ENCODE data around the gene OXSR1. TPM values are rescaled to one million over a fixed set of nuclear protein-coding genes. Genes with fewer than 3 reads are reported as not detected.

OXSR1 gene
- polyA plus RNA-seq, 2 of the 4 experiments (the other 2 are of a cell fraction): 30.2 to 44.0 TPM

DNA sequence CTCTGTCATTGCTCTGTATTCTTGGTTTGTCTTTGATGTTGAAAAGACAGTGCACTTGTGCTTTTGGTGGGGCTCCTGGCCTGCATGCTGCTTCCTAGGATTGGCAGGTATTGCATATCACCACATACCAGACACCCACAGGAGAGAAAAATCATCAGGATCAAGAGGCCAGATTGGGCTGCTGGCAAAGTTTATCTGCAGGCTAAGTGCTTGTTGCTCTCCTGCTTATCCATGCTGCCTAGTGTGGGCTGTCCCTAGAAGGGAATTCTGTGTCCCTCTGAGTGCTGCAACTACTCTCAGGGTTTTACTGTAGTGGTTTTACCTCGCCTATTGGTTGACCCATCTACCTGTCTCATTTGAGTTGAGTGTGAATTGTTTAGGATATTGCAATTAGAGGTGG lies 99.4 kb downstream of the OXSR1 start:
- ChIA-PET POLR2A (no interaction called here), CTCF (no interaction called here)
- Histone ChIP-seq H3K27ac (no peak overlapping the region), H3K4me1 (no peaks in the 10 kb centered on the region), H3K4me3 (no peak overlapping the region), H3K4me2 (no peak overlapping the region), H3K9me3 (no peaks in the 10 kb centered on the region)
- 24% methylated on average over 1 of the region's 1 CpG for WGBS (ENCODE audit: missing lambda C conversion rate)
- TF ChIP-seq ESRRA (IDR thresholded peaks at IDR 0.05; ENCODE audit: borderline replicate concordance, low read length): no peak
- no peak for ATAC-seq
- DNase-seq (ENCODE audit: low read depth in 1 of 2, low spot score in 1 of 2): no peak
- no peak for FAIRE-seq

GRCh38 chr3:38265604-38266307 lies 100.4 kb downstream of the OXSR1 start, which contains the start of gene SLC22A13:
SLC22A13 (plus strand) TSS chr3:38265812; CDS start chr3:38265861, 49 bp downstream.
- WGBS (ENCODE audit: missing lambda C conversion rate): 80% methylated on average over 9 of the region's 9 CpGs
- H3K27ac ChIP-seq: no peak within 1 kb of the TSS
- POLR2A ChIA-PET: no interaction called here

GRCh38 chr3:38266810-38267209 lies 101.5 kb downstream of the OXSR1 start:
- no peak overlapping the region for H3K4me3 ChIP-seq
- 36% methylated on average over 1 of the region's 1 CpG for WGBS (ENCODE audit: missing lambda C conversion rate)
- H3K27ac ChIP-seq: no peak overlapping the region
- DNase-seq (ENCODE audit: low read depth in 1 of 2, low spot score in 1 of 2) (no peak), ATAC-seq (no peak), FAIRE-seq (no peak)
- no peaks in the 10 kb centered on the region for H3K4me1 ChIP-seq
- ChIA-PET CTCF (no interaction called here), POLR2A (interaction anchor here (0.6 kb wide), 1 partner anchor 57 kb away, joined by 3 read pairs; no protein-coding TSS in a partner anchor)
- no peaks in the 10 kb centered on the region for H3K9me3 ChIP-seq
- no peak overlapping the region for H3K4me2 ChIP-seq
- TF ChIP-seq RAD21 (conservative IDR thresholded peaks at IDR 0.05 in 1 of 2, IDR thresholded peaks at IDR 0.05 in 1 of 2) (no peak), CBX2 (IDR thresholded peaks at IDR 0.05; ENCODE audit: borderline replicate concordance, low read depth) (no peak), RFX5 (IDR thresholded peaks at IDR 0.05) (no peak), RCOR1 (IDR thresholded peaks at IDR 0.05; ENCODE audit: low read depth, low read length) (no peak), POLR2AphosphoS2 (conservative IDR thresholded peaks at IDR 0.05; ENCODE audit: low read length) (no peak), SMC3 (IDR thresholded peaks at IDR 0.05) (no peak)
- TF ChIP-seq, protein P1, sequence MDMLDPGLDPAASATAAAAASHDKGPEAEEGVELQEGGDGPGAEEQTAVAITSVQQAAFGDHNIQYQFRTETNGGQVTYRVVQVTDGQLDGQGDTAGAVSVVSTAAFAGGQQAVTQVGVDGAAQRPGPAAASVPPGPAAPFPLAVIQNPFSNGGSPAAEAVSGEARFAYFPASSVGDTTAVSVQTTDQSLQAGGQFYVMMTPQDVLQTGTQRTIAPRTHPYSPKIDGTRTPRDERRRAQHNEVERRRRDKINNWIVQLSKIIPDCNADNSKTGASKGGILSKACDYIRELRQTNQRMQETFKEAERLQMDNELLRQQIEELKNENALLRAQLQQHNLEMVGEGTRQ (IDR thresholded peaks at IDR 0.05): no peak

More at GRCh38 chr3:38265604-38266307, 100.4 kb downstream of the OXSR1 start, which contains the start of gene SLC22A13:
- ATAC-seq (peak in 1 of 2 experiments; percentile 39; a peak in 2 of 6 replicates), FAIRE-seq (no peak), DNase-seq (ENCODE audit: low read depth in 1 of 2, low spot score in 1 of 2) (no peak)
- H3K4me2 ChIP-seq: no peak within 1 kb of the TSS
- no peaks in the 10 kb centered on the region for H3K4me1 ChIP-seq
- no peak within 1 kb of the TSS for H3K4me3 ChIP-seq
- H3K9me3 ChIP-seq: no peaks in the 10 kb centered on the region
- TF ChIP-seq, protein P2, sequence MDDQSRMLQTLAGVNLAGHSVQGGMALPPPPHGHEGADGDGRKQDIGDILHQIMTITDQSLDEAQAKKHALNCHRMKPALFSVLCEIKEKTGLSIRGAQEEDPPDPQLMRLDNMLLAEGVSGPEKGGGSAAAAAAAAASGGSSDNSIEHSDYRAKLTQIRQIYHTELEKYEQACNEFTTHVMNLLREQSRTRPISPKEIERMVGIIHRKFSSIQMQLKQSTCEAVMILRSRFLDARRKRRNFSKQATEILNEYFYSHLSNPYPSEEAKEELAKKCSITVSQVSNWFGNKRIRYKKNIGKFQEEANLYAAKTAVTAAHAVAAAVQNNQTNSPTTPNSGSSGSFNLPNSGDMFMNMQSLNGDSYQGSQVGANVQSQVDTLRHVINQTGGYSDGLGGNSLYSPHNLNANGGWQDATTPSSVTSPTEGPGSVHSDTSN (IDR thresholded peaks at IDR 0.05): no peak
- TF ChIP-seq JUNB (IDR thresholded peaks at IDR 0.05) (no peak), GATA3 (IDR thresholded peaks at IDR 0.05; ENCODE audit: borderline replicate concordance) (no peak), POLR2AphosphoS2 (conservative IDR thresholded peaks at IDR 0.05; ENCODE audit: low read length) (no peak), FOSB (CRISPR knock-in tag; IDR thresholded peaks at IDR 0.05) (no peak), MAFK (IDR thresholded peaks at IDR 0.05; ENCODE audit: partially characterized antibody) (no peak), RNF2 (IDR thresholded peaks at IDR 0.05; ENCODE audit: borderline replicate concordance, low read depth) (no peak)
- TF ChIP-seq, protein P3, sequence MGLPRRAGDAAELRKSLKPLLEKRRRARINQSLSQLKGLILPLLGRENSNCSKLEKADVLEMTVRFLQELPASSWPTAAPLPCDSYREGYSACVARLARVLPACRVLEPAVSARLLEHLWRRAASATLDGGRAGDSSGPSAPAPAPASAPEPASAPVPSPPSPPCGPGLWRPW (IDR thresholded peaks at IDR 0.05): no peak
- CTCF ChIA-PET: interaction anchor here (0.6 kb wide), 1 partner anchor 45 kb away, joined by 3 read pairs; no protein-coding TSS in a partner anchor

DNA sequence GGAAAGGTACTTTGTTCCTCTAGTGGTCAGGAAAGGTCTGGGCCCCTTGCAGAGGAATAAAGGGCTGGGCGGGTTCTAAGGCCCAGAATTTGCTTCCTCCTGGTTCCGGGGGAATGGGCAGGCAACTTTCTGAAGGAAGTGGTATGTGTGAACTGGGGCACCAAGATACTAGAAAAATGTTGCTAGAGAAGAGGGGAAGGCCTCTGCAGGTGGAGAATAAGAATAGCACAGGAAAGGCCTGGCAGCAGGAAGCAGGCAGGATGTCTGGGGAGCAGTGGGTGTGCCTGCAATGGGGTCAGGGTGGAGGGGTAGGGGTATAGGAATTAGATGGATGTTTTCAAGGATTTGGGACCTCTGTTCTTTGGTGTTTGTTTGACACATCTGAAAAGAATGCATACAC lies 102.3 kb downstream of the OXSR1 start:
- CTCF ChIA-PET: no interaction called here
- no peak for DNase-seq (ENCODE audit: low read depth in 1 of 2, low spot score in 1 of 2)
- Histone ChIP-seq H3K4me2 (no peak overlapping the region), H3K9me3 (no peaks in the 10 kb centered on the region), H3K4me3 (no peak overlapping the region), H3K27ac (no peak overlapping the region), H3K4me1 (no peaks in the 10 kb centered on the region)
- POLR2A ChIA-PET: no interaction called here
- 94% methylated on average over 2 of the region's 2 CpGs for WGBS (ENCODE audit: missing lambda C conversion rate)
- no peak for FAIRE-seq
- ATAC-seq: no peak
- TF ChIP-seq CHD2 (IDR thresholded peaks at IDR 0.05; ENCODE audit: low read length, partially characterized antibody) (no peak), MAZ (IDR thresholded peaks at IDR 0.05; ENCODE audit: borderline replicate concordance, low read depth, low read length) (no peak), KDM5A (IDR thresholded peaks at IDR 0.05) (no peak), RARB (CRISPR knock-in tag; IDR thresholded peaks at IDR 0.05) (no peak), ESRRA (IDR thresholded peaks at IDR 0.05; ENCODE audit: borderline replicate concordance, low read length) (no peak), CEBPB (IDR thresholded peaks at IDR 0.05) (no peak), TP53 (CRISPR knock-in tag; IDR thresholded peaks at IDR 0.05) (no peak), RCOR1 (IDR thresholded peaks at IDR 0.05; ENCODE audit: low read depth, low read length) (no peak), POLR2AphosphoS2 (conservative IDR thresholded peaks at IDR 0.05; ENCODE audit: low read length) (no peak), ZFP36 (IDR thresholded peaks at IDR 0.05; ENCODE audit: borderline replicate concordance, partially characterized antibody) (no peak), BHLHE40 (IDR thresholded peaks at IDR 0.05; ENCODE audit: low read depth, low read length) (no peak), CHD4 (IDR thresholded peaks at IDR 0.05; ENCODE audit: borderline replicate concordance) (no peak)
- TF ChIP-seq, protein P4, sequence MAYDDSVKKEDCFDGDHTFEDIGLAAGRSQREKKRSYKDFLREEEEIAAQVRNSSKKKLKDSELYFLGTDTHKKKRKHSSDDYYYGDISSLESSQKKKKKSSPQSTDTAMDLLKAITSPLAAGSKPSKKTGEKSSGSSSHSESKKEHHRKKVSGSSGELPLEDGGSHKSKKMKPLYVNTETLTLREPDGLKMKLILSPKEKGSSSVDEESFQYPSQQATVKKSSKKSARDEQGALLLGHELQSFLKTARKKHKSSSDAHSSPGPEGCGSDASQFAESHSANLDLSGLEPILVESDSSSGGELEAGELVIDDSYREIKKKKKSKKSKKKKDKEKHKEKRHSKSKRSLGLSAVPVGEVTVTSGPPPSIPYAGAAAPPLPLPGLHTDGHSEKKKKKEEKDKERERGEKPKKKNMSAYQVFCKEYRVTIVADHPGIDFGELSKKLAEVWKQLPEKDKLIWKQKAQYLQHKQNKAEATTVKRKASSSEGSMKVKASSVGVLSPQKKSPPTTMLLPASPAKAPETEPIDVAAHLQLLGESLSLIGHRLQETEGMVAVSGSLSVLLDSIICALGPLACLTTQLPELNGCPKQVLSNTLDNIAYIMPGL (CRISPR knock-in tag; IDR thresholded peaks at IDR 0.05; ENCODE audit: borderline replicate concordance): no peak
- TF ChIP-seq, protein P1 (IDR thresholded peaks at IDR 0.05): no peak
